Limb (tissue), 2 donors: ENCODE measurements around the gene STRA6.

Experiments
- DNase-seq, 2 donors: peaks; one replicate each; pipeline ENCODE4 v3.0.0-alpha.2; 2016; ENCODE audit errors: extremely low spot score in 2 of 2

The STRA6 gene

GRCh38 chr15:74202452-74203401, at the start of gene STRA6:
Gene STRA6 (minus strand): TSS chr15:74202787. CDS start chr15:74202267, 520 bp downstream.
- DNase-seq, result peak in 1 of 2 donors; percentile 77

DNA sequence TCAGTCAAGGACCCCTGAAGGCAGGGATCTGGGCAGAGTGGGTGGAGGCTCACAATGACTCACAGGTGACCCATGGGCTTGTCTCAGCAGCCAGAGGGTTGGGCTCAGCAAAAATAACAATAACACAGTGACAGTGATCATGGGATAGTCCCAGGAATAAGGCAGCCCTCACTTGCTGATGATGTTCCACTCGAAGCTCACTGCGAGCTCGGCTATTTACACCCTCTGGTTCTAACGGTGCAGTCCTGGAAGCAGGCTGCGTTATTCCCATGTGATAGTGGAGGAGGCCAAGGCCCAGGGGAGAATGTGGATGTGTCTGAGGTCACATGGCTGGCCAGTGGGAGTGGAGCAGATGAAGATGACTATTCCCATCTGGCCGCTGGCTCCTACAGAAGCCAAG, 49.7 kb upstream of the STRA6 start:
- DNase-seq, result no peak

DNA sequence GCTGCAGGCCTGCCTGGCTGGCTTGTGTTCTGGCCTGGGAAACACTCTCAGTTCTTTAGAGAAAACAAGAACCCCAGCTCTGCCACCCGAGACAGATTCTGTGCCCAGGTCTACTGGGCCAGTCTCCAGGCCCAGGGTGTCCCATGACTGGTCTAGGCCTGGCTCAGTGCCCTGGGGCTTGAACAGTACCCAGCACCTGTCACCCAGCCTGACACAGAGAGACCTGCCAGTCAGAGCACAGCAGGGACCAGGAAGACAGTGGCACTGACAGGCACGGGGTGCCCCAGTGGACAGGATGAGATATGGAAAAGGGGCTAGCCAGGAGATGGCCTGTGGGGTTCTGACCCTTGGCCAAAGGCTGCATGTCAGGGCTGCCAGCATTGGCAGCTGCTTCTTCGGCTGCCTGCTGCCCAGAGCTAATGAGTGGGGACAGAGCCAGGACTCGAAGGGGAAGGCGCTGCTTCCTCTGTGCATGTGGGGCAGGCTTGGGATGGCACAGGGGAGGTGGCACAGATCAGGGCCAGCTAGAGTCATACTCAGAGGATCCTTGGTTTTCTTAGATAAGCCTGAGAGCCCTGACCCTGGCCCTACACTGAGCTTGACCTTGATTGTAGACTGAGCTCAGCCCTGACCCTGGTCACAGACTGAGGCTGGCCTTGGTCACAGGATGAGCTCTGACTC, 48.7 kb upstream of the STRA6 start:
- DNase-seq, result no peak

DNA sequence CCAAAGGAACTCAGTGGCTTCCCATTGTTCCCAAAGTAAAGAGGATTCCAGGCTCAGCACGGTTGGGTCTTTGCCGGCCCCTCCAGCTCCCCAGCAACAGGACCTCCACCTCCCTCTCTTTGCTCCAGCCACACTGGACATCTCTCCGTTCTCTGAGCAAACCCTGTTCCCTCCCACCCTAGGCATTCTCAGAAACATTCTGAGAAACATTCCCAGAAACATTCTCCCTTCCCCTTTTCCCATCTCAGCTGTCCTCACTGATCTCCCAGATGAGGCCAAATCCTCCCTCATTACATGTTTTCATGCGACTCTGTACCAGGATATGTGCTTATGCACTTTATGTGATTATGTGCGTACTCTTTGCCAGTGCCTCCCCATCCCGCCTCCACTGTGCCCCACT, 47.7 kb upstream of the STRA6 start:
- DNase-seq, result peak in 1 of 2 donors; percentile 58

GRCh38 chr15:74245342-74245931, 42.9 kb upstream of the STRA6 start:
- peak in 1 of 2 donors; percentile 69 for DNase-seq

GRCh38 chr15:74244822-74245341, 42.3 kb upstream of the STRA6 start:
- DNase-seq, result no peak

DNA sequence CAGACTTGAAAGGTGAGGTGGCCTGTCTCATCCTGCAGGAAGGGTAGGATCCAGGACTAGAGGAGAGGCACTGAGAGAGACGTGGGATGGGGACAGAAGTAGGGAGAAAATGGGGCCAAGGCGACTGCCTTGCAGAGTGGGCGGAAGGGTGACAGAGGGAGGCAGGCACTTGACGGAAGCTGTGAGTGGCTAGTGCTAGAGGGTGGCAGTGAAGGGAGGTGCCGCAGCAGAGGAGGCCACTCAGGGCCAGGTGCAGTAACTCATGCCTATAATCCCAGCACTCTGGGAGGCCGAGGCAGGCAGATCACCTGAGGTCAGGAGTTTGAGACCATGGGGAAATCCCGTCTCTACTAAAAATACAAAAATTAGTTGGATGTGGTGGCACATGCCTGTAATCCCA, 40.8 kb upstream of the STRA6 start:
- DNase-seq, result no peak

DNA sequence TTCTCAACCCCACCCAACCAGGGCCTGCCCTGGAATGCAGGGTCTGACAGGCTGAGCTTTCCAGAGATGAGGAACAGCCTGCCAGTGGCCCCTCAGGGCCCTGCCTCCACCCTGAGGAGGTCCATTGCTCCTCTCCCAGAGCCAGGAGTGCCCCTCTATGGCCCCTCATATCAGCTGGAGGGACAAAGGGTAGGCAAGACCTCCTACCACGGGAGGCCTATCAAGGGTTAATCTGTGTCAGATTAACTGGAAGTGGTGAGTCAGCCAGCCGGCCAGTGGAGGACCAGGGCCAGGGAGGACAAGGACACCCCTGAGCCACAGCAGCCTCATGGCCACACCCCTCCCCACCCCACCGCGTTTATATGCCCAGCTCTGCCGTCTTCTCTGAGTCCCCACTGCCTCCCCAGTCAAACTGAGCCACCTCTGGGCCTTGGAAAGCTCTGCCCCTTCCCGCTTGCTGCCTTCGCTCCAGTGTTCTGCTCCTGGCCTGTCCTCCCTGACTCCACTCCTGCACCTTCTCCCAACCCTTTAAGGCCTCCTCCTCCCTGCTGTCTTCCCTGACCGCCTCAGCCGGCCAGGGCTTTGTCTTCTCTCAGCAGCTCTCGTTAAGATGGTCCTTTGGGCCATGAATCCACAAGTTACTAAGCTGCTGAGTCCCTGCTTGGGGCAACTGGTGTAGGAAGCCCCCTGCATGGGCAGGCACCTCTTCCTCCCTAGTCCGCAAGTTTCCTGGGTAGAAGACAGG, 40.0 kb upstream of the STRA6 start:
- no peak for DNase-seq

- no peak for DNase-seq
Observed at GRCh38 chr15:74240897-74241614, 38.5 kb upstream of the STRA6 start.

- DNase-seq, result peak; percentile 58 to 75
Observed at GRCh38 chr15:74240002-74240568, 37.5 kb upstream of the STRA6 start.

- DNase-seq, result no peak
Observed at GRCh38 chr15:74239051-74239705, 36.6 kb upstream of the STRA6 start.

- no peak for DNase-seq
Observed at GRCh38 chr15:74235962-74236361, 33.4 kb upstream of the STRA6 start, which contains the start of gene CCDC33. Gene CCDC33 (plus strand): TSS chr15:74236326. CDS start chr15:74236720, 394 bp downstream.

- DNase-seq, result no peak
Observed at GRCh38 chr15:74234598-74234875, 31.9 kb upstream of the STRA6 start.

GRCh38 chr15:74233851-74234597, 31.4 kb upstream of the STRA6 start:
- DNase-seq, result no peak

GRCh38 chr15:74233373-74233772, 30.8 kb upstream of the STRA6 start:
- no peak for DNase-seq

DNA sequence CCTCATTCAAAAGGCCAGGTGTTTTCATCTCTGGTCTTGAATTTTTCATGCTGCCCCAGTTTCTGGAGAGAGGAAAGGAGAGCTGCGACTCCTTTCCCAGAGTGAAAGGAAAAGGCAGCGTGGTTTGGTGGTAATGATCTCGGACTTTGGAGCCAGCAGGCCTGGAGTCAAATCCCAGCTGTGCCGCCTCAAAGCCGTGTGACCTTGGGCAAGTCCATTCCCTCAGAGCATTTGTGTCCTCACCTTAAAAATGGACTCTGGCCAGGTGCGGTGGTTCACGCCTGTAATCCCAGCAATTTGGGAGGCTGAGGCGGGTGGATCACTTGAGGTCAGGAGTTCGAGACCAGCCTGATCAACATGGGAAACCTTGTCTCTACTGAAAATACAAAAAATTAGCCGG, 28.9 kb upstream of the STRA6 start:
- no peak for DNase-seq

- no peak for DNase-seq
Observed at GRCh38 chr15:74229686-74230085, 27.1 kb upstream of the STRA6 start.

DNA sequence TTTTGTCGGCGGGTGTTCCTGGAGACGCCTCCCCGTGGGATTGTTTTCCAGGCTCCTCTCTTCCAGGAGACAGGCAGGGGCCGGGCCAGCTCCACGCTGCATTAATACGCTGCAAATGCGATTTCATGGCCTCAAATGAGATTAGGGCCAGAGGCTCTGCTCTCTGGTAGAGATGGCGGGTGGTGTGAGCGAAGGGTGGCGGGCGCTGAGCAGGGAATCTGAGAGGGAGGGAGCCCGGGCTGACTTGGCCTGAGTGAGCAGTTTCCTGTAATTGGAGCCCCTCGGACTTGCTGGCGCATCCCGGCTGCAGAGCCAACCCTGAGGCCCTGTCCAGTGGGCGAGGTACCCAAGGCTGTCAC, 26.1 kb upstream of the STRA6 start:
- DNase-seq, result peak in 1 of 2 donors; percentile 71
